Vagina (tissue), 2 donors: ENCODE data around the gene BRSK2. TPM values are rescaled to one million over a fixed set of nuclear protein-coding genes. Genes with fewer than 3 reads are reported as not detected.

ENCODE experiments used
- DNase-seq, 2 donors: peaks; one replicate each; pipeline ENCODE4 v3.0.0-alpha.2; 2017; ENCODE audit errors: extremely low spot score in 2 of 2
- H3K27ac ChIP-seq: fragments of 200-600 bp; sonication (generic); one replicate; pipeline ENCODE4 v1.5.1; 2019
- H3K27me3 ChIP-seq: fragments of 200-600 bp; sonication (generic); one replicate; pipeline ENCODE4 v1.5.1; 2019
- H3K36me3 ChIP-seq, 2 donors: fragments of 200-600 bp; sonication (generic); one replicate each; pipeline ENCODE4 v1.5.1; 2017 to 2019
- H3K4me1 ChIP-seq: fragments of 200-600 bp; sonication (generic); one replicate; pipeline ENCODE4 v1.5.1; 2019
- H3K4me3 ChIP-seq, 2 donors: fragments of 200-600 bp; sonication (generic); 1 replicate in 1 of 2; 2 replicates in 1 of 2; pipeline ENCODE4 v1.5.1; 2016 to 2019
- H3K9me3 ChIP-seq: fragments of 200-600 bp; sonication (generic); one replicate; pipeline ENCODE4 v1.5.1; 2019
- CTCF ChIP-seq, 3 experiments: fragments of 450-650 bp in 2 of 3; fragments of 200-600 bp in 1 of 3; sonication (generic) in 1 of 3; IDR thresholded peaks; one replicate each; pipeline ENCODE4 v1.5.1; 2017 to 2019; ENCODE audit warnings: antibody characterized with exemption in 3 of 3, mild to moderate bottlenecking in 2 of 3, moderate library complexity in 2 of 3
- POLR2A ChIP-seq, 2 donors: fragments of 450-650 bp; IDR thresholded peaks; one replicate each; pipeline ENCODE4 v1.6.1; 2017; ENCODE audit warnings: antibody characterized with exemption in 2 of 2, mild to moderate bottlenecking in 2 of 2, moderate library complexity in 2 of 2
- POLR2AphosphoS5 ChIP-seq, 2 donors: sonication (generic); formaldehyde crosslinking; IDR thresholded peaks; one replicate each; pipeline ENCODE4 v1.9.0; 2017; ENCODE audit warnings: antibody characterized with exemption in 2 of 2, mild to moderate bottlenecking in 2 of 2, low read depth in 1 of 2; ENCODE audit not compliant: insufficient read depth in 1 of 2
- intact Hi-C: fragments of 100-400 bp; cut with DNase I; formaldehyde crosslinking; loops from one replicate; pipeline ENCODE4 v1.15.1; 2023
- total RNA-seq: library from RNA; depleted of rRNA; stranded (reverse); fragments of >200 nt; gene quantifications from one replicate; pipeline ENCODE4 v1.2.3, GENCODE V29; 2016

Gene BRSK2
- total RNA-seq, 1 donor from 2014 or later, result 3.9 TPM

DNA sequence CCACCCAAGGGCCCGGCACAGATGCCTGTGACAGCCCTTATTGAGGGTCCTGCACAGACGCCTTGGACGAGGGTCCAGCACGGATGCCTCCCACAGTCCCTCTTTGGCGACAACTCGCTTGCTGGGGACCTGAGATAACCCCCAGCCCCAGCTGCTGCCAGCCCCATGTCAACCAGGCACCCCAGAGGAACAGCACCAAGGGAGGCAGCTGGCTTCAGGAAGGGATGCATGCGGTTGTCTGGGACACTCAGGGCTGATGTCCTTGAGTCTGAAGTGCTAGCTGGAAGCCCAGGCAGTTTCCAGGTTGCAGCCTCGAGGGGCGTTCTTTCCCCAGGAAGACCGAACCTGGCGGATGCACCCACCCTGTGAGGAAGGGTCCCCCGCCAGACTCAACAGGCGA is 63.0 kb downstream of the BRSK2 start:
- peaks cover 2% of the 10 kb centered on the region for H3K4me1 ChIP-seq
- no peaks in the 10 kb centered on the region for H3K9me3 ChIP-seq
- H3K4me3 ChIP-seq, result no peak overlapping the region
- DNase-seq, result no peak
- no peaks in the 10 kb centered on the region for H3K27me3 ChIP-seq
- H3K27ac ChIP-seq, result no peak overlapping the region
- TF ChIP-seq POLR2AphosphoS5 (IDR thresholded peaks at IDR 0.05; ENCODE audit: insufficient read depth in 1 of 2, low read depth in 1 of 2), result no peak
- TF ChIP-seq CTCF (IDR thresholded peaks at IDR 0.05), result no peak
- TF ChIP-seq POLR2A (IDR thresholded peaks at IDR 0.05), result no peak
- no peaks in the 10 kb centered on the region for H3K36me3 ChIP-seq
- intact Hi-C loops, result no loop called here

GRCh38 chr11:1453611-1454034 is 63.9 kb downstream of the BRSK2 start:
- peak in 1 of 2 donors; percentile 7 for TF ChIP-seq POLR2AphosphoS5 (IDR thresholded peaks at IDR 0.05; ENCODE audit: insufficient read depth in 1 of 2, low read depth in 1 of 2)
- no peak for TF ChIP-seq POLR2A (IDR thresholded peaks at IDR 0.05)
- TF ChIP-seq CTCF (IDR thresholded peaks at IDR 0.05), result peak in 1 of 3 experiments; percentile 21

DNA sequence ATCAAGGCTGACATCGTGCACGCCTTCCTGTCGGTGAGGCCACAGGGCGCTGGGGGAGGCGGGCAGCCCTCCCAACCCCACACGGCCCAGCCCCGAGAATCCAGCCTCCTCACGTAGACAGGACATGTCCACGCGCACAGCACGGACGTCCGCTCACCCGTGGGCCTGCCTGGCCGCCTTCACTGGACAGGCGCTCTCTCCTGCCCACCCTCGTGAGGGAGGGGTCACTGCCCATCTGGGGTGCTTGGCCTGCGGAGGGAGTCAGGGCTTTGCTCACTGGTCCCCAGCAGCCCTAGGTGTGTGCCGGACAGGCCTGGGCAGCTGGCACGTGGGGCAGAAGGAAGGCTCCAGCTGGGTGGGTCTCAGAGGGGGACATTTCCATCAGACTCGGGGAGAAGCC is 64.8 kb downstream of the BRSK2 start:
- Histone ChIP-seq H3K9me3 (no peaks in the 10 kb centered on the region), H3K27me3 (no peaks in the 10 kb centered on the region), H3K36me3 (no peaks in the 10 kb centered on the region), H3K4me3 (no peak overlapping the region), H3K4me1 (peaks cover 20% of the 10 kb centered on the region), H3K27ac (no peak overlapping the region)
- intact Hi-C loops, result no loop called here
- DNase-seq, result no peak
- TF ChIP-seq POLR2AphosphoS5 (IDR thresholded peaks at IDR 0.05; ENCODE audit: insufficient read depth in 1 of 2, low read depth in 1 of 2) (no peak), CTCF (IDR thresholded peaks at IDR 0.05) (no peak), POLR2A (IDR thresholded peaks at IDR 0.05) (no peak)

More at GRCh38 chr11:1453611-1454034, 63.9 kb downstream of the BRSK2 start:
- no peak overlapping the region for H3K27ac ChIP-seq
- no peaks in the 10 kb centered on the region for H3K9me3 ChIP-seq
- no peaks in the 10 kb centered on the region for H3K36me3 ChIP-seq
- DNase-seq, result no peak
- H3K27me3 ChIP-seq, result no peaks in the 10 kb centered on the region
- intact Hi-C loops, result no loop called here
- H3K4me1 ChIP-seq, result peaks cover 10% of the 10 kb centered on the region
- H3K4me3 ChIP-seq, result no peak overlapping the region

DNA sequence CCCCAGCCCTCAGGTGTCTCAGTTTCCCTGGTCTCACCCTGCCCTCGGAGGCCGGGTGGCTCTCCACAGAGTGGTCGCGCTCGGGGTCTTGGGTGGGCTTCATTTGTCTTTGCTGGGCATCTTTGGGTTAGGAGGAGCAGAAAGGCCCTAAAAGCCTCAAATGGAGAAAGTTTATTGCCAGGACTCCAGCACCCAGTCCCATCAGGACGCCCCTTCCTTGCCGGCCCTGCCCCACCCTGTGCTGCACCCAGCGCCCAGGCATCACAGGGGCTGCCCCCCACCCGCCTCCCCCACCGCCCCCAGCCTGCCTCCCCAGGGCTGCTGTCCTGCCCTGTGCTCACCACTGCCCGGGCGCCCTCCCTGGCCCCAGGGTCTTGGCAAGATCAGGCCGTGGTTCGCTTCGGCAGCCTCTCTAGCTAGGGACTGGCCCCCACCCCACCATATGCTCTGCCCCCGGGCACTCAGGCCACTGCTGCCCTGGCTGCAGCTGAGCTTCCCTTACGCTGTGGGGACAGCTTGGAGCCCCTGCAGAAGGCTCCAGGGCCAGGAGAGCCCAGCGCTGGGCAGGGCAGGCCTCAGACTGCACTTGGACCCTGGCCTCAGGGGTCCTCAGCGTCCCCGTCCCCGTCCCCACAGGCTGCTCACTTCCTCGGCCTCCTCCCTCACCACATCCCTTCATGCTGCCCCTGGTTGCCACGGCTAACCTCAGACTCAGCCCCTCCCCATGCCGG is 65.5 kb downstream of the BRSK2 start:
- no peak for DNase-seq
- Histone ChIP-seq H3K27ac (no peak overlapping the region), H3K4me3 (no peak overlapping the region), H3K36me3 (no peaks in the 10 kb centered on the region), H3K4me1 (peaks cover 26% of the 10 kb centered on the region), H3K27me3 (no peaks in the 10 kb centered on the region), H3K9me3 (no peaks in the 10 kb centered on the region)
- intact Hi-C loops, result loop anchor here (5.0 kb wide), 1 partner anchor 62 kb away; no protein-coding TSS in a partner anchor
- TF ChIP-seq POLR2A (IDR thresholded peaks at IDR 0.05) (no peak), POLR2AphosphoS5 (IDR thresholded peaks at IDR 0.05; ENCODE audit: insufficient read depth in 1 of 2, low read depth in 1 of 2) (no peak), CTCF (IDR thresholded peaks at IDR 0.05) (no peak)

GRCh38 chr11:1455763-1456060 is 66.0 kb downstream of the BRSK2 start:
- no peaks in the 10 kb centered on the region for H3K27me3 ChIP-seq
- H3K9me3 ChIP-seq, result no peaks in the 10 kb centered on the region
- H3K36me3 ChIP-seq, result no peaks in the 10 kb centered on the region
- no peak overlapping the region for H3K27ac ChIP-seq
- DNase-seq, result no peak
- intact Hi-C loops, result loop anchor here (5.0 kb wide), 1 partner anchor 62 kb away; no protein-coding TSS in a partner anchor
- TF ChIP-seq POLR2AphosphoS5 (IDR thresholded peaks at IDR 0.05; ENCODE audit: insufficient read depth in 1 of 2, low read depth in 1 of 2), result no peak
- TF ChIP-seq POLR2A (IDR thresholded peaks at IDR 0.05), result no peak
- TF ChIP-seq CTCF (IDR thresholded peaks at IDR 0.05), result no peak
- no peak overlapping the region for H3K4me3 ChIP-seq
- peaks cover 28% of the 10 kb centered on the region for H3K4me1 ChIP-seq
